ENCODE results near the gene GFRA1.

The GFRA1 gene

GRCh38 chr10:116270771-116271592 lies 2.0 kb downstream of the GFRA1 start:
- DNase-seq: peak; percentile 83

DNA sequence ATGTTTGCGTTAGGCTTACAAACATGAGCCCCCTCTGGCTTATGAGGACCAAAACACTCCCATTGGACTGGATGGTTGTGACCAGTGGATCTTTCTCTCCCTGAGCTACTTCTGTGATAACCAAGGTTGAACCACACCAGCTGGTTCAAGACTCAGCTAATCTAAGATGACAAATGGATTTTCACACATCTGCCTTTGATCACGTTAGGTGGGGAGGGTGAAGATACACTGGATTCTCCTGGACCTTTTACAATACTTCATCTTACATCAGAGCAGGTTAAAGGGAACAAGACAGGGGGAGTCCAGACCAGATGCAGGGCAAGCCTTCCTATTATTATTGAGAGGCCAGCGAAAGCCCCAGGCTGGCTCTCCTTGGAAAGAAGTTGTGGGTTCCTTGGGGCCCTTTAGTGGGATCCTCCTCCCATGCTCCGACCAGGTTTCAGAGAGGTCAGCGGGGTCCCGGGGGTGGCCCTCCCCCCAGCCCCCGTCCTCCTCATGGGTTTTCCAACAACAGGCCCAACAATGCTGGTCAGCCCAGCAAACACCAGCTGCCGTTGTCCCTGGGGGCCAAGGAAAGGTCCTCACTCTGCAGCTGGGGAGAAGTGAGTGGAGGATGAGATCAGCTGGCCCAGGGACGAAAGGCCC lies 2.8 kb downstream of the GFRA1 start:
- DNase-seq: no peak

GRCh38 chr10:116269619-116270018 lies 3.4 kb downstream of the GFRA1 start:
- DNase-seq: peak; percentile 34

GRCh38 chr10:116268976-116269375 lies 4.0 kb downstream of the GFRA1 start:
- DNase-seq: no peak

GRCh38 chr10:116265686-116266085 lies 7.3 kb downstream of the GFRA1 start:
- no peak for DNase-seq

DNA sequence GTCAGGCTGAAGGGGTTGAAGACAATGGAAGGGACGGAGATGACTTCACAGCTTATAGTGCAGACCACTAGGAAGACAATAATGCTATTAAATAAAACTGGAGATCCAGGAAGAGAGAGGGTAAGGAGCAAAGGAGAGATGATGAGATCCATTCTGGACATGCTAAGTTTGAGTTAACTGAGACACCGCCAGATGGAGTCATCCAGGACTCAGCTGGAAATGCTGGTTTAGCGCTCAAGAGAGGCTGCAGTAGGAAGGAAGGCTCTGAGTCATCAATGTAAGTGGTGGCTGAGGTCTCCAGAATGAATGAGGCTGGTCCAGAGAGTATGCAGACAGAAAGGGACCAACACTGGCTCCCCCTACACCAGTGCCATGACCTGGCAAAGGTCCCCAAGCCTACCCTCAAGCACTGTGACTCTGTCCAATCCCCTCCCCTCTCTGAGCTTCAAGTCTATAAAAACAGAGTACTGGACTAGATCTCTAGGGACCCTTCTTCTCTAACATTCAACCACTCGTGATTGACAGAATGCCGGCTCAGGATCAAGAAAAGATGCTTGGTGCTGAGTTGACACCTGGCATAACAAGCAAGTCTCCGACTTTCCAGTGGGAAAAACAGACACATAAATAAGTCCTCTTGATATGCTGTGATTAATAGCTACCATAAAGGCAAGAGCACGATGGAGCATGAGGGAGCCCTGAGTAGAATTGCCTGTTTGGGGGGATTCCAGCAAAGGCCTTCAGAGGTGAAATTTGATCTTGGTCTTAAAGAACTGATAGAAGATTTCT lies 8.9 kb downstream of the GFRA1 start:
- DNase-seq: no peak

- DNase-seq: no peak
Observed at GRCh38 chr10:116262678-116263077, 10.3 kb downstream of the GFRA1 start.

DNA sequence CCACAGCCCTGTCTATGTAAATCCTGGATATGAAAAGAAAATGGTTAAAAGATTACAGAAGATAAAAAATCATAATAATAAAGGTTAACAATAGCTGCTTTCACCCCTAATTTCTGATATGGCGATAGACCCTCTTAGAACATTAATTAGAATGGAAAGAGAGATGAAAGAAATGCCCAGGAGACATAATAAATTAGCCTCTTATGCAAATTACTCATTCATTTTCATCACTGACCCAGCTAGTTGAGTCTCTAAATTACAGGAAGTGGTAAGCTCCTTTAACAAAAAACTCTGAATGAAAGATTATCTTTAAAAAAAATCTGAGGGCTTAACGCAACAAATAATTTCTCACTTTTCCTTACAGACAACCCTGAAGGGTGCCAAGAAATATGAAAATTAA lies 12.4 kb downstream of the GFRA1 start:
- no peak for DNase-seq

- DNase-seq: no peak
Observed at GRCh38 chr10:116259638-116260037, 13.4 kb downstream of the GFRA1 start.

DNA sequence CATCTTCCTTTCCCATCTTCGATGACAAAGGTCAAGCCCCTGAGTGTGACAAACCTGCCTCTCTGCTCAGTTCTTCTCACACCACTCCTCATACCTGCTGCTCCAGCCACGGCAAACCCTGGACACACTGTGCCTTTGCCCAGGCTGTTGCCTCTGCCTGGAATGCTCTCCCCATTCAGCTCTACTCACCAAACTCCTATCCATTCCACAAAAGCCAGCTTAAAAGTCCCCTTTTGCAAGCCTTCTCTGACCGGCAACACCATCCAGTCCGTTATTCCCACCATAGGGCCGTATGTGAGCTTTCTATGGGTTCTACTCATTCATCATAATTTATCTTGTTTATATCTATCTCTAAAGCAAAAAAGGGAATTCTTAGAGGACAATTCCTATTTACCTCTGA lies 15.2 kb downstream of the GFRA1 start:
- no peak for DNase-seq

- no peak for DNase-seq
Observed at GRCh38 chr10:116256752-116257259, 16.2 kb downstream of the GFRA1 start.

DNA sequence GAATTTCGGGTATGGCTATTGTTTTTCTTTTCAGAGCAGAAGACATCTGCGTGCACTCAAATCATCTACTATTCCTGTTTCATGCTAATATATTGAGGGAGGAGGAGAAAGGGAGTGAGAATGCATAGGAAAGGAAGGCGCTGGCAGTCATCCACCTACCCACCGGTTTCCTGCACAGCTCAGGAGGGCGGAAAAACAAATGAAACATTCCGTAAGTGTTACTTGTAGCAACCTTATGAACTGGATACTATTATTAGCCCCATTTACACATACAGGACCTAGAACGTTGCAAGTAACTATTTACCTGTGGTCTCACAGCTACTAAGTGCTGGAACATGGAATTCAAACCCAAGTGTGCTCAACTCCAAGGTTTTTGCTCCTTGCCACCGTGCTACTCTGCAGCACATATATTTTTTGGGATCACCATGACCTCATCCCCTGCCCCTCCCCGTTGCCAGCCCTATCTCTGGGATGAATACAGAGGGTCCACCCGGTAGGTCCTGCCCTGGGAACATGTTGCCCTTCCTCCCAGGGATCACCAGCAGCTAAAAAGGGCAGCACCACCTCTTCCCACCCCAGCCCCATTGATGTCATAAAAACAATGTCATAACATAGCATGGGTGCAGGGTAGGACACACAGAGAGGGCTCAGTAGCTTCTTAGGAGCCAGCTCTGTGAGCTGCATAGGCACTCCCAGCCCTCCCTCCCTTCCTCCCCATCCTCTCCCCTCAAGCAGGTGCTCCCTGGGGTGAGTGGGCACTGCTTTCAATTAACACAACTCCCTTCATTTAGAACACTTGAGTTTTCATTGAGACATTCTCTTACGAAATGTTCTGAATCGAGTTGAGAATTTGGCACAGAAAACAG lies 16.9 kb downstream of the GFRA1 start:
- no peak for DNase-seq

DNA sequence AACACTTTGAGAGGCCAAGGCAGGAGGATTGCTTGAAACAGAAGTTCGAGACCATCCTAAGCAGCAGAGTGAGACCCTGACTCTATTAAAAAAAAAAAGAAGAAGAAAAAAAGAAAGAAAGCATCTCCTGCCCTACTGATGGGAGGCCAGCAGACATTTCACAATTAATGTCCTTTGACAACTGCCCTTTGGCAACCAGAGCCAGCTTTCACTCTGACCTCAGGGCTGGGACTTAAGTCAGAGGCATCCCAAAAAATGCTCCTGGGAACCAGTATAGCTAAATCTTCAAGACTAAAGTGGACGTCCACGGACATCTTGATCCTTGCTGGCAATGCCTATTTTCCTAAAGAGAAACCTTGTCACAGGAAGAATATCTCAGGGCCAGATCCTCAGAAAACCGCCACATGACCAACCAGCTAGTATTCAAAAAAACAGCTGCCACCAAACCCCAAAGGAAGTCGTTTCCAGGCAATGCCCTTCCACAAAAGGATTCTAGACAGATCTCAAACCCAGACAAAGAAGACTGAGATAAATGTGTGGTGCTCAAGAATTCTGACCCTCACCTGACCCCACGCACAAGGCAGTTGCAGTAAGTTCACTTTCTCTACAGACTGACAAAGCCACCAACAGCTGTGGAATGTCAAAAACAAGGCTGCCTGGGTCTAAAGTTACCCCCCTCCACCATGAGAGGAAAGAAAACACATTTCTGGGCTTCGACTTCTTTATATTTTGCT lies 18.4 kb downstream of the GFRA1 start:
- DNase-seq: peak; percentile 81

GRCh38 chr10:116253716-116254115 lies 19.3 kb downstream of the GFRA1 start:
- DNase-seq: no peak

GRCh38 chr10:116251602-116252395 lies 21.2 kb downstream of the GFRA1 start:
- no peak for DNase-seq

DNA sequence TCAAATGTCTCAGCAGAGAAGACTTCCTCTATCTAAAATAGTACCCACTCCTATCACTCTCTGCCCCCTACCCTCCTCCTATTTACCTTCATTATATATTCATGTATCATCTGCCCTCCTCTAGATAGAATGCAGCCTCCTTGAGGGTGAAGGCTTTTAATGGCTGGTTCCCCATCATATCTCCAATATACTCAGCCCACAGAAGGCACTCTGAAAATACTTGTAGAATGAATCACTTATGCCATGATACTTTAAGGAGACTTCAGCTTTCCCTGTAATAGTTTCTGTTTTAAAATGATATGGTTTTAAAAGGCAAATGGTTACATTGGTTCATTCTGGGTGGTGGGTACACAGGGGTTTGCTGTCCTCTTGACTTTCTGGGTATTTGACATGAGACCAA lies 25.3 kb downstream of the GFRA1 start:
- no peak for DNase-seq

DNA sequence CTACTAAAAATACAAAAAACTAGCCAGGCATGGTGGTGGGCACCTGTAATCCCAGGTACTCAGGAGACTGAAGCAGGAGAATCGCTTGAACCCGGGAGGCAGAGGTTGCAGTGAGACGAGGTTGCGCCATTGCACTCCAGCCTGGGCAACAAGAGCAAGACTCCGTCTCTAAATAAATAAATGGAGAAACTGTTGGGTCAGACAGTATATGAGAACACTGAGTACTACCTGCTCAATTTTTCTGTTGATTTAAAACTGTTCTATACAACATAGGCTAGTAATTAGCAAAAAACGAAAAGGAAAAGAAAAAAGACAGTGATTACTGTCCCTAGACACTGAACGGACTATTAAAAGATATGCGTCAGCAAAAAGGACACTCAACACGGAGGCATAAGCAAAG lies 26.7 kb downstream of the GFRA1 start:
- no peak for DNase-seq

GRCh38 chr10:116245156-116245555 lies 27.9 kb downstream of the GFRA1 start:
- DNase-seq: no peak

- no peak for DNase-seq
Observed at GRCh38 chr10:116241642-116242410, 31.2 kb downstream of the GFRA1 start.

GRCh38 chr10:116241085-116241484 lies 31.9 kb downstream of the GFRA1 start:
- no peak for DNase-seq

All from retina (tissue), 1 donor.